NCI-H1048 (cell line): Measurements from ENCODE around the gene FAM234B.

ENCODE experiments used
- DNase-seq: peaks from one replicate; lab custom pipeline; 2025; lab: John Stamatoyannopoulos, UW

The FAM234B gene

GRCh38 chr12:13044002-13044905 is at the start of gene FAM234B:
TSS of gene FAM234B (plus strand) at chr12:13044381. CDS start at chr12:13044404, 23 bp downstream.
- DNase-seq, result peak; percentile 7

GRCh38 chr12:12995088-12995487 is 49.1 kb upstream of the FAM234B start:
- no peak for DNase-seq

- no peak for DNase-seq
Observed at GRCh38 chr12:12996209-12996608, 48.0 kb upstream of the FAM234B start.

- no peak for DNase-seq
Observed at GRCh38 chr12:12997156-12997555, 47.0 kb upstream of the FAM234B start.

GRCh38 chr12:12997734-12998133 is 46.4 kb upstream of the FAM234B start:
- DNase-seq, result no peak

GRCh38 chr12:12998248-12998647 is 45.9 kb upstream of the FAM234B start:
- no peak for DNase-seq

- DNase-seq, result no peak
Observed at GRCh38 chr12:12999271-12999958, 44.8 kb upstream of the FAM234B start.

- peak; percentile 58 for DNase-seq
Observed at GRCh38 chr12:12999959-13000615, 44.1 kb upstream of the FAM234B start, which contains the start of gene HEBP1. TSS of gene HEBP1 (minus strand) at chr12:13000265. CDS start at chr12:13000114, 151 bp downstream.

GRCh38 chr12:13000616-13000924 is 43.6 kb upstream of the FAM234B start:
- DNase-seq, result no peak

- no peak for DNase-seq
Observed at GRCh38 chr12:13000925-13001774, 43.0 kb upstream of the FAM234B start.

- no peak for DNase-seq
Observed at GRCh38 chr12:13001775-13002040, 42.5 kb upstream of the FAM234B start.

GRCh38 chr12:13002301-13003097 is 41.7 kb upstream of the FAM234B start:
- no peak for DNase-seq

GRCh38 chr12:13004361-13004760 is 39.8 kb upstream of the FAM234B start:
- DNase-seq, result no peak

- no peak for DNase-seq
Observed at GRCh38 chr12:13004986-13005385, 39.2 kb upstream of the FAM234B start.

GRCh38 chr12:13005649-13006048 is 38.5 kb upstream of the FAM234B start:
- DNase-seq, result no peak

- no peak for DNase-seq
Observed at GRCh38 chr12:13007496-13008233, 36.5 kb upstream of the FAM234B start.

GRCh38 chr12:13008741-13009380 is 35.3 kb upstream of the FAM234B start:
- no peak for DNase-seq

GRCh38 chr12:13011098-13011497 is 33.1 kb upstream of the FAM234B start:
- no peak for DNase-seq

- DNase-seq, result no peak
Observed at GRCh38 chr12:13022851-13023271, 21.3 kb upstream of the FAM234B start.
